HG03439 (cell line): ENCODE data around the gene DCLRE1A.

Experiments used
- ATAC-seq: cut with Tn5 transposase; IDR thresholded peaks from one replicate; pipeline ENCODE4 v1.9.1; 2021; ENCODE audit warnings: mild to moderate bottlenecking, moderate library complexity; ENCODE audit not compliant: unreplicated experiment

DCLRE1A gene

DNA sequence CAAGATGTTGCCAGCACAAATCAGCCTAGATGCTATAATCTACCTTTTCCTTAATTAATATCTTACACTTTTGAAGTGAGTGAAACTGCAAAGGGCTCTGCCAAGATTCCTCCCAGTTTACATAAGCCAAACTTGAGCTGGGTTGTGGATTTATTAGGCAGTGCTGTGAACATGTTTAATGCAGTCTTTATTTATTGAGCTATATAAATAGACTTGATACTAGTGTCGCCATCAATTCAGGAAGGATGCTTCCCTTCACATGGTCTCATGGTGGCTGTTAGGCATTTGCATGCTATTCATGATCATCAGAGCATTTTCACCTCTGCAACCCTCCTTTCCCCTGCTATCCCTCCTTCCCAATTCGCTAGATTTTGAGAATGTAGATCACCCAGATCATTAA, 62.2 kb downstream of the DCLRE1A start:
- no peak for ATAC-seq

DNA sequence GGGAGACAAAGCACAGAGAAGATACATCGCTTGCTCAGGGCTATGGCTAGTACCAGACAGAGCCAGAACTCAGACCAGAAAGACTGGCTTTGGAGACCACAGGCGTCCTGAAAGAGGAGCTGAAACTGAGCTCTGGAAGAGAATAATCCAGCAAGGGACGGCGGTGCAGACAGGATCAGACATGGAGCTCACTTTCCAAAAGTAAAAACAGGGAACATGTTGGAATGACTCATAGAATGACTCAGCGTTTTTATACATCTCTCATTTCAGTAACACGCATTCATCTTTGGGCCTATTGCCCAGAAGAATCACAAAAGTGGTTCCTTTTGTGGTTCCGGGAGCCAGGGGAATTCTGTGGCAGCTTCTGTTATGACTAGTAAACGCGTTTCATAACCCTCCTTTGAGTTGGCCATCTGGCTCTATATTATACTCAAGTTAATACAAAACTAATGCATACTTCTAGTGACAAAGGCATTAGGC, 65.2 kb downstream of the DCLRE1A start:
- ATAC-seq: no peak
